Fibroblast of skin of back (primary cell): ENCODE measurements around the gene STX7.

ENCODE experiments used
- DNase-seq: peaks from one replicate; pipeline ENCODE4 v3.0.0-alpha.2; 2013

The STX7 gene

GRCh38 chr6:132506869-132507808 lies 5.8 kb downstream of the STX7 start:
- DNase-seq, result no peak

GRCh38 chr6:132506461-132506860 lies 6.5 kb downstream of the STX7 start:
- no peak for DNase-seq

- DNase-seq, result no peak
Measured at GRCh38 chr6:132505158-132505557, 7.8 kb downstream of the STX7 start.

GRCh38 chr6:132504757-132505156 lies 8.2 kb downstream of the STX7 start:
- peak; percentile 46 for DNase-seq

- no peak for DNase-seq
Measured at GRCh38 chr6:132499757-132500156, 13.2 kb downstream of the STX7 start.

- DNase-seq, result no peak
Measured at GRCh38 chr6:132498638-132499037, 14.3 kb downstream of the STX7 start.

- no peak for DNase-seq
Measured at GRCh38 chr6:132496519-132497180, 16.3 kb downstream of the STX7 start.

GRCh38 chr6:132495604-132496079 lies 17.3 kb downstream of the STX7 start:
- DNase-seq, result no peak

- no peak for DNase-seq
Measured at GRCh38 chr6:132494954-132495353, 18.0 kb downstream of the STX7 start.

- DNase-seq, result no peak
Measured at GRCh38 chr6:132491881-132492280, 21.0 kb downstream of the STX7 start.

GRCh38 chr6:132491303-132491702 lies 21.6 kb downstream of the STX7 start:
- peak; percentile 57 for DNase-seq

- no peak for DNase-seq
Measured at GRCh38 chr6:132490478-132491204, 22.3 kb downstream of the STX7 start.

GRCh38 chr6:132490024-132490423 lies 22.9 kb downstream of the STX7 start:
- DNase-seq, result peak; percentile 40

- DNase-seq, result no peak
Measured at GRCh38 chr6:132489376-132489775, 23.5 kb downstream of the STX7 start.

- no peak for DNase-seq
Measured at GRCh38 chr6:132487762-132488161, 25.2 kb downstream of the STX7 start.

GRCh38 chr6:132484680-132485018 lies 28.3 kb downstream of the STX7 start:
- DNase-seq, result no peak

- DNase-seq, result peak; percentile 68
Measured at GRCh38 chr6:132483779-132484679, 28.9 kb downstream of the STX7 start.

- no peak for DNase-seq
Measured at GRCh38 chr6:132482581-132482980, 30.3 kb downstream of the STX7 start.

GRCh38 chr6:132481189-132481588 lies 31.7 kb downstream of the STX7 start:
- no peak for DNase-seq

- no peak for DNase-seq
Measured at GRCh38 chr6:132479131-132479530, 33.8 kb downstream of the STX7 start.

- no peak for DNase-seq
Measured at GRCh38 chr6:132478674-132479073, 34.2 kb downstream of the STX7 start.

GRCh38 chr6:132478266-132478665 lies 34.6 kb downstream of the STX7 start:
- no peak for DNase-seq
